ENCODE measurements around the gene SDF4.

Gene SDF4

GRCh38 chr1:1219341-1219740, 12.5 kb downstream of the SDF4 start:
- H3K27ac ChIP-seq, result no peak overlapping the region
- no peak for TF ChIP-seq ZFX (IDR thresholded peaks at IDR 0.05; ENCODE audit: borderline replicate concordance)
- no peak for TF ChIP-seq CTCF (IDR thresholded peaks at IDR 0.05)

GRCh38 chr1:1218524-1219200, 13.1 kb downstream of the SDF4 start:
- H3K27ac ChIP-seq, result no peak overlapping the region
- TF ChIP-seq CTCF (IDR thresholded peaks at IDR 0.05) (no peak), ZFX (IDR thresholded peaks at IDR 0.05; ENCODE audit: borderline replicate concordance) (no peak)

- TF ChIP-seq CTCF (IDR thresholded peaks at IDR 0.05), result no peak
- no peak for TF ChIP-seq ZFX (IDR thresholded peaks at IDR 0.05; ENCODE audit: borderline replicate concordance)
- no peak overlapping the region for H3K27ac ChIP-seq
Observed at GRCh38 chr1:1217621-1218523, 13.9 kb downstream of the SDF4 start.

GRCh38 chr1:1216770-1217620, 14.8 kb downstream of the SDF4 start:
- TF ChIP-seq CTCF (IDR thresholded peaks at IDR 0.05) (no peak), ZFX (IDR thresholded peaks at IDR 0.05; ENCODE audit: borderline replicate concordance) (no peak)

GRCh38 chr1:1215881-1216605, 15.8 kb downstream of the SDF4 start:
- no peak overlapping the region for H3K27ac ChIP-seq

More at GRCh38 chr1:1216770-1217620, 14.8 kb downstream of the SDF4 start:
- H3K27ac ChIP-seq, result no peak overlapping the region

More at GRCh38 chr1:1215881-1216605, 15.8 kb downstream of the SDF4 start:
- TF ChIP-seq CTCF (IDR thresholded peaks at IDR 0.05) (no peak), ZFX (IDR thresholded peaks at IDR 0.05; ENCODE audit: borderline replicate concordance) (no peak)

Measured in 22Rv1 (cell line).